ENCODE measurements around the gene LRMDA.

LRMDA gene

GRCh38 chr10:75600833-75601232 lies 169.4 kb downstream of the LRMDA start:
- Histone ChIP-seq H3K4me1 (ENCODE audit: control insufficient read depth, insufficient read depth, low read length) (peaks cover 12% of the 10 kb centered on the region), H3K27ac (ENCODE audit: extremely low read depth, low read depth, low read length) (peak overlapping the region; percentile 35), H3K36me3 (ENCODE audit: control insufficient read depth in 2 of 2, insufficient read depth in 1 of 2, low read length in 2 of 2) (no peaks in the 10 kb centered on the region), H3K4me3 (ENCODE audit: low read depth, low read length) (no peak overlapping the region), H3K9me3 (ENCODE audit: control insufficient read depth, insufficient read depth, low read depth, low read length) (no peaks in the 10 kb centered on the region)
- ChIA-PET POLR2A (no interaction called here), CTCF (no interaction called here)
- TF ChIP-seq SP7 (tag by site-specific recombination; IDR thresholded peaks at IDR 0.05) (peak; percentile 79), PRDM6 (tag by site-specific recombination; IDR thresholded peaks at IDR 0.05) (peak; percentile 33; the same call in 1 of the 2 replicates), ZNF514 (tag by site-specific recombination; IDR thresholded peaks at IDR 0.05) (no peak)

GRCh38 chr10:75602341-75602740 lies 170.9 kb downstream of the LRMDA start:
- POLR2A ChIA-PET, result no interaction called here
- no peaks in the 10 kb centered on the region for H3K9me3 ChIP-seq (ENCODE audit: control insufficient read depth, insufficient read depth, low read depth, low read length)
- CTCF ChIA-PET, result interaction anchor here (0.7 to 1.0 kb wide), 2 partner anchors 9 to 532 kb away, joined by 3 read pairs; no protein-coding TSS in a partner anchor
- H3K4me3 ChIP-seq (ENCODE audit: low read depth, low read length), result no peak overlapping the region
- H3K36me3 ChIP-seq (ENCODE audit: control insufficient read depth in 2 of 2, insufficient read depth in 1 of 2, low read length in 2 of 2), result no peaks in the 10 kb centered on the region
- H3K4me1 ChIP-seq (ENCODE audit: control insufficient read depth, insufficient read depth, low read length), result peaks cover 12% of the 10 kb centered on the region
- H3K27ac ChIP-seq (ENCODE audit: extremely low read depth, low read depth, low read length), result no peak overlapping the region
- no peak for TF ChIP-seq HOXA7 (CRISPR knock-in tag; IDR thresholded peaks at IDR 0.05; ENCODE audit: borderline replicate concordance)
- no peak for TF ChIP-seq PATZ1 (tag by site-specific recombination; IDR thresholded peaks at IDR 0.05)
- TF ChIP-seq TSHZ1 (tag by site-specific recombination; IDR thresholded peaks at IDR 0.05; ENCODE audit: borderline replicate concordance), result no peak
- TF ChIP-seq ZNF48 (tag by site-specific recombination; IDR thresholded peaks at IDR 0.05), result no peak
- no peak for TF ChIP-seq ZNF223 (tag by site-specific recombination; IDR thresholded peaks at IDR 0.05)
- TF ChIP-seq ZNF423 (tag by site-specific recombination; IDR thresholded peaks at IDR 0.05), result no peak
- no peak for TF ChIP-seq BCL6B (tag by site-specific recombination; IDR thresholded peaks at IDR 0.05)
- no peak for TF ChIP-seq ZNF549 (tag by site-specific recombination; IDR thresholded peaks at IDR 0.05)
- TF ChIP-seq ZNF394 (tag by site-specific recombination; IDR thresholded peaks at IDR 0.05; ENCODE audit: borderline replicate concordance), result no peak
- TF ChIP-seq ZNF350 (tag by site-specific recombination; IDR thresholded peaks at IDR 0.05), result no peak
- TF ChIP-seq GFI1B (tag by site-specific recombination; IDR thresholded peaks at IDR 0.05), result no peak
- no peak for TF ChIP-seq ZNF202 (tag by site-specific recombination; IDR thresholded peaks at IDR 0.05; ENCODE audit: borderline replicate concordance)
- no peak for TF ChIP-seq ZNF677 (tag by site-specific recombination; IDR thresholded peaks at IDR 0.05)
- no peak for TF ChIP-seq AEBP2 (tag by site-specific recombination; IDR thresholded peaks at IDR 0.05; ENCODE audit: borderline replicate concordance)
- TF ChIP-seq ZNF211 (tag by site-specific recombination; IDR thresholded peaks at IDR 0.05; ENCODE audit: low read depth), result no peak
- no peak for TF ChIP-seq ZNF239 (tag by site-specific recombination; IDR thresholded peaks at IDR 0.05)
- TF ChIP-seq ZSCAN4 (tag by site-specific recombination; IDR thresholded peaks at IDR 0.05), result no peak
- no peak for TF ChIP-seq ZBTB7A (tag by site-specific recombination; IDR thresholded peaks at IDR 0.05; ENCODE audit: low read depth)
